22Rv1 (cell line): Measurements from ENCODE around the gene EED.

Experiments used
- ZFX ChIP-seq: fragments of 450-650 bp; IDR thresholded peaks from 2 replicates; pipeline ENCODE4 v1.6.1; 2017; ENCODE audit warnings: antibody characterized with exemption, borderline replicate concordance
- TF ChIP-seq, protein P1 (sequence below): fragments of 450-650 bp; IDR thresholded peaks from 2 replicates; pipeline ENCODE4 v1.5.1; 2017; ENCODE audit warnings: mild to moderate bottlenecking

DNA sequence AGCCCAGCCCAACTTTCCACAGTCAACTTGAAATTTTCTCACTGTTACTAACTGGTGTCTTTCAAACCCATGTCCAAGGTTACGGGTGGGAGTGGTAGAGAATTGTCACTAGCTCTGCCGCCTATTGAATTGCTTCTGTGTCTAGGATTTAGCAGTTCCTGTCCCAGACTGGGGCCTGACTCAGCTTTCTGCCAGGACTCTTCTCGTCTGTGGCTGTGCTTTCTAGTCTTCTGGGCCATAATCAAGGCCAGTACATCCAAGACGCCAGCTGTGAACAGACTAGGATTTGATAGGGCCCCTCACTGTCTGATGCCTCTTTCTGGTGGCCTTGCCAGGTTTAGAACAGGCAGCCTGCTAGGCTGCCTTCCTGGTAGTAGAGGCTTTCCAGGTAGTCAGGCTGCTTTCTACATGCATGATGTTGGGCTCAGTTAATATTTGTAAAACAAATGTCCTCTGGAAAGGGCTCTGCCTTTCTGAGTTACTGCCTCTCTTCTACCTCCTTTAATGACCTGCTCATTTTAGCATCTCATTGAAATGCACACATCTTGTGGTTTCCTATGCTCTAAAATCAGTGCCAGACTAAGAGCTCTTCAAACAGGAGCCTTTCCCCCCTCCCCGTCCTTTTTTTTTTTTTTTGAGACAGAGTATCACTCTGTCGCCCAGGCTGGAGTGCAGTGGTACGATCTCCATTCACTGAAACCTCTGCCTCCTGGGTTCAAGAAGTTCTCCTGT lies 44.4 kb downstream of the EED start:
- TF ChIP-seq, protein P1, sequence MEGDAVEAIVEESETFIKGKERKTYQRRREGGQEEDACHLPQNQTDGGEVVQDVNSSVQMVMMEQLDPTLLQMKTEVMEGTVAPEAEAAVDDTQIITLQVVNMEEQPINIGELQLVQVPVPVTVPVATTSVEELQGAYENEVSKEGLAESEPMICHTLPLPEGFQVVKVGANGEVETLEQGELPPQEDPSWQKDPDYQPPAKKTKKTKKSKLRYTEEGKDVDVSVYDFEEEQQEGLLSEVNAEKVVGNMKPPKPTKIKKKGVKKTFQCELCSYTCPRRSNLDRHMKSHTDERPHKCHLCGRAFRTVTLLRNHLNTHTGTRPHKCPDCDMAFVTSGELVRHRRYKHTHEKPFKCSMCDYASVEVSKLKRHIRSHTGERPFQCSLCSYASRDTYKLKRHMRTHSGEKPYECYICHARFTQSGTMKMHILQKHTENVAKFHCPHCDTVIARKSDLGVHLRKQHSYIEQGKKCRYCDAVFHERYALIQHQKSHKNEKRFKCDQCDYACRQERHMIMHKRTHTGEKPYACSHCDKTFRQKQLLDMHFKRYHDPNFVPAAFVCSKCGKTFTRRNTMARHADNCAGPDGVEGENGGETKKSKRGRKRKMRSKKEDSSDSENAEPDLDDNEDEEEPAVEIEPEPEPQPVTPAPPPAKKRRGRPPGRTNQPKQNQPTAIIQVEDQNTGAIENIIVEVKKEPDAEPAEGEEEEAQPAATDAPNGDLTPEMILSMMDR: no peak
- TF ChIP-seq ZFX: no peak
